NCI-H2171 (cell line): Measurements from ENCODE around the gene ITPR2.
"Not testable (repeated sequence)": the region's sequence is repeated elsewhere in the genome, so short reads cannot be mapped to it uniquely, and the experiment has no call there.

Experiments
- DNase-seq: peaks from one replicate; lab custom pipeline; 2025; lab: John Stamatoyannopoulos, UW

ITPR2 gene

GRCh38 chr12:26338586-26339572, 494.1 kb downstream of the ITPR2 start:
- no peak for DNase-seq

DNA sequence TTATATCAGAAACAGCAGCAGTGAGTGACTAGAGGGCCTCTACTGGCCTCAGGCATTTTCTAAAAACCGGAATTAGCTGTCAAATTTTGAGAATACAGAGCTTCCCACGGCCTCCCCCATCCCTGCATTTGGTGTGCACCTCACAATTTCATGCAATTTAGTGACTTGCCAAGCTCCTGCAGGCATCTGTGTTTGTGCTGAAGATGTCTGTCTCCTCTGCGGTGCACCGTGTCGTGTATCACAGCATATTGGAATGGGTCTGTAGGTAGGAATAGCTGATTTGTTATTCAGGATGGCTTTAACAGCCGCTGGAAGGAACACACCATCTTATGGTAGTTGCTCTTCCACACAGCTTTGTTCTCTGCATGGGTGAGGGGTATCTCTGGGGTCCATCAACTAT, 497.3 kb downstream of the ITPR2 start:
- no peak for DNase-seq

- no peak for DNase-seq
Measured at GRCh38 chr12:26334621-26335124, 498.3 kb downstream of the ITPR2 start.

GRCh38 chr12:26331960-26332359, 501.0 kb downstream of the ITPR2 start:
- DNase-seq, result no peak

DNA sequence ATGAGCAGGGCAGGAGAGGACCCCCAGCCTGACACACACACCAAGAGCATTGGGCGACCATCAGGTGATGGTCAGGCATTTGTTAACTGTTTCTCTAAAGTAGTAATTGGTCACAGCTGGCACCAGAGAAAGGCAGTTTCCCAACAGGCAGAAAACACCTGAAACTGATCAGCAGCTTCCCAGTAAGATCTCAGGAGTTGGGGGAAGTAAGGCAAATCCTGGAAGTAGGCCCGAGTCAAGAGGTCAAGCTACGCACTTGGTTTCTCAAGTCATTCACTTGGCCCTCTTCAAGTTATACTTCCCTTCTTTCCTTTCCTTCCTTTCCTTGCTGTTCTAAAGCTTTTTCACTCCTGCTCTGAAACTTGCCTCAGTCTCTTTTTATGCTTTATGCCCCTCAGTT, 501.9 kb downstream of the ITPR2 start:
- no peak for DNase-seq

DNA sequence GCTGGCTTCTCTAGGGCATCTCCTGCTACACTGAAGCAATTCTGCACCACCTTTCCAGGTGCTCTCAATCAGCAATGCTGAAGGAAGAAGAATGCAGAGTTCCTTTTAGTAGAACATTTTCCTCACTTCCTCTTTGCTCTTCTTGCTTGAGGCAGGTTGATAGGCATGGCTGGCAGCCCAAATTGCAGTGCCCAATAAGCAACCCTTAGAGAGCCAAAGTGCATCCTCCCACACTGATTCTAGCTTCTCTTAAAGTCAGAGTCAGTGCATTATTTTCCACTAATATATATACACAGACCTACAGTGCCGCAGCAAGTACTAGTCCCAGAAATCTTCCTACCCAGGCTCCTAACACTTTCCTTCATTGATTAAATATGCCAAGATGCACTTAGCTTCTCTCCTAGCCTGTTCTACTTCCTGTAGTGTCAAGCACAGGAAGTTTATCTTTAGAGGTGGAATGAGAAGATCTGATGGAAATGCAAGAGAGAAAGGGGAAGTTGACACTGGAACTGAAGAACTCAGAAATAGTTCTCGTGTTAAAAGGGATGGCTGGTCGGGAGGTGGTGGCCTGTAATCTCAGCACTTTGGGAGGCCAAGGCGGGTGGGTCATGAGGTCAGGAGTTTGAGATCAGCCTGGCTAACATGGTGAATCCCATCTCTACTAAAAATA, 504.9 kb downstream of the ITPR2 start:
- no peak for DNase-seq

GRCh38 chr12:26323673-26324072, 509.3 kb downstream of the ITPR2 start:
- no peak for DNase-seq

- no peak for DNase-seq
Measured at GRCh38 chr12:26319511-26319910, 513.5 kb downstream of the ITPR2 start.

GRCh38 chr12:26318661-26319068, 514.3 kb downstream of the ITPR2 start:
- DNase-seq, result no peak

- no peak for DNase-seq
Measured at GRCh38 chr12:26317942-26318575, 514.9 kb downstream of the ITPR2 start.

- DNase-seq, result not testable (repeated sequence)
Measured at GRCh38 chr12:26314103-26314502, 518.9 kb downstream of the ITPR2 start.

GRCh38 chr12:26310489-26310888, 522.5 kb downstream of the ITPR2 start:
- not testable (repeated sequence) for DNase-seq

DNA sequence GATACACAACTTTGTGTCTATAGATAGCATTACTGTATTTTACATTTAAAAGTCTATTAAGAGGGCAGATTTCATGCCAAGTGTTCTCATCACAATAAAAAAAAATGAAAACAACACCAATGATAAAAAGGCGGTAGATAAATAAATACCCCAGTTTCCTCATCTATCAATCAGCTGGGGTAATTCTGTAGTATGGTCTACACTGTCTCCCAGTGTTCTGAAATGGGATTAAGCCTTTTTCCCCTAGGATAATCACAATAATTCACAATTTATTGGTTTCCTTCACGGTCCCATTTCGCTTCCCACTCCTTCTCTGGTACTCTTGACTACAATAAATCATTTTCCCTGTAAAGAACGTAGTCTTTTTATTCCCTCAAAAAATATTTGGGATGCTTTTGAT, 523.4 kb downstream of the ITPR2 start:
- DNase-seq, result no peak

GRCh38 chr12:26304273-26304672, 528.7 kb downstream of the ITPR2 start:
- DNase-seq, result no peak

GRCh38 chr12:26303418-26303817, 529.6 kb downstream of the ITPR2 start:
- no peak for DNase-seq

DNA sequence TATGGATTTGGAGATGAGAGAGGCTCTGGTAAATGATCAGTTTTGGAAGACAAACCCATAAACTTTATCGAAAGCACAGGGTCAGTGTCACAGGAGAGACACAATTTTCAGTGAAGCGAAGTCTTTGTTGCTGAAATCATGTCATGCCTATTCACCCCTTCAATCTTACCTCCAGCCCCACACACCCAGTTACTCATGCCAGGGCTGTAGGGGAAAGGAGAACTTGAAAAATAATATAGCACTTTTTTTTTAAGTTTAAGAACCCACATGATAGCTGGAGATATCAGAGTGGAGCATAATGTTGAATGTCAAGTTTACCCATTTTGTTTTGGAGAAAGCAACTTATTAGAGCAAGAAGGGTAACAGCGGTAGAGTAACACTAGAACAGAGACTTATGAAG, 530.2 kb downstream of the ITPR2 start:
- DNase-seq, result no peak

GRCh38 chr12:26299751-26300150, 533.2 kb downstream of the ITPR2 start:
- no peak for DNase-seq

DNA sequence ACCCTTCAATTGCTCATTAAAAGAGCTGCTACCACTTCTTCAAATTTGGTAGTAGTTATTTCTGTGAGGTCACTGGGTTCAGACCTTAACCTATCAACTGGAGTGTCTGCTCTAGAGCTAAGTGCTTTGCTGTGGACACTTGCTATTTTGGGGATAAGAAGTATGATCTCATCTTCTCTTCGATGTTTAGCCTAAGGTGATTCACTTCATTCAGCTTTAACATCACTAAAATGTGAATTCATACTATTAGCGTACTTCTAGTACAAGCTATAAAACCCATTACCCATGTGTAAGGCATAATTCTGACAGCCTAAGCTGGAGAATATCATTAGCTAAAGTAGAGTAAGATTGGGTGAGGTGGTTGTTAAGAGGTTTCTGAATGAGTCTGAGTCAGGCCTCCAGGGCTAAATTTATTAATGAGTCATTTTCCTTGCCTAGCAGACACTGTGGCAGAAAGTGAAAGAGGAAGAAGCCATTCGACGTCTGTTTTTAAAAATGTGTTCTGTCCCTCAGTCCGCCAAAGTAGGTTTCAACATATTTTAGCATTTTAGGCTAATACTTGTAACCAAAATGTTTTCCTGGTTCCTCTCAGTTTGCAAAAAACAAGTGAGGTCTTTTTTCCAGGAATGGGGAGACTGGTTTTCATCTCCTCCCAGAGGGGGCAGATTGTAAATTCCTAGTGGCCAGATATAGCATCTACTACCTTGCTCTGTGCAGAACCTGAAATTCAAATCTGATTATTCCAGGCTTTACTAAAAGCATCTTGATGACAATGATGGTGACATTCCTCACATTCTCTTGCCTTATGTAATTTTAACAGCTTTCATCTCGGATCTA, 534.0 kb downstream of the ITPR2 start:
- DNase-seq, result no peak

DNA sequence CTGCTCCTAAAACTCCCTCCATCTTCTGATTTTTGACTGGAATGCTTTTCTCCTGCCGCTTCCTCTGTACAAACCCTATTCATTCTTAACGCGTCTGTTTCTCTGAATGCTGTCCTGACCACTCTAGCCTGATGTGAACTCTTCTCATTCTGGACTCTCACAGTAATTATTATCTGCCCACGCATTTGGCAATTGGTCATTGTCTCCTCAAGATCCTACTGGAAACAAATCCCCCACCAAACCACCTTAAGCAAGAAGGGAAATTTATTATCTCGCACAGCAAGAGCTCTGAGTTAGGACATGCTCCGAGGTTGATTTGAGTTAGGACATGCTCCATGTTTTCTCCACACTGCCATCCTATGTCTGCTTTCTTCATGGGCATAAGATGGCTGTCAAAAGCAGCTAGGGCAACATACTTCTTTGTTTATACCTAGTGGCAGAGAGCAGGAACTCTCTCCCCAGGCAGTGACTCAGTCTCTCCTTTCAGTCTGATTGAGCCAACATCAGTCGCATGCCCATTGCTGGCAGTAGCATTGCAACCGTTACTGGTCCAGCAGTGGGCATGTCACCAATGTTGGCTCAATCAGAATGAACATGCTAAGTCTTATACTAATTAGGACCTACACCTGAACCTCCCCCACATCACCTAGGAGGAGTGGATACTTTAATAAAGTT, 535.5 kb downstream of the ITPR2 start:
- DNase-seq, result no peak

GRCh38 chr12:26295001-26295400, 538.0 kb downstream of the ITPR2 start:
- no peak for DNase-seq

DNA sequence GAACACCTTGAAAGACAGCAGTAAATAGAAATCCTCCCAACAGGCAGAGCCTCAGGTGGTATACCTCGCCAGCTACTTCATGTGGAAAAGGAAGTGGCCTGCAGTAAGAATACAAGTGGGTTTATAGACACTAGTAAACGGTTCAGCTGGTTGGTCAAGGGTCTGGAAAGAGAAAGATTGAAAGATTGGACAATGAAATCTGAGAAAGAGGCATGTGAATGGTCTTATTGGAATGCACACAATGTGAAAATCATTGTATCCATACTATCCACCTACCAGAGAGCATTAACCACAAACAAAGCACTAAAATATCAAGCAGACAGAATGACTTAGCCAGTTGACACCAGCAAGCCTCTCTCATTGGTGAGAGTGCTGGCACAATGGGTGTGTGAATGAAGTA, 539.4 kb downstream of the ITPR2 start:
- DNase-seq, result no peak
